Upper lobe of right lung (tissue), 1 donor: ENCODE data around the gene CACNB4. TPM values are rescaled to one million over a fixed set of nuclear protein-coding genes. Genes with fewer than 3 reads are reported as not detected.
"Not testable (repeated sequence)": the region's sequence is repeated elsewhere in the genome, so short reads cannot be mapped to it uniquely, and the experiment has no call there.

Experiments used
- ATAC-seq: fragments of 200-7000 bp; cut with Tn5 transposase; one replicate; pipeline ENCODE4 v1.9.1; 2020; ENCODE audit warnings: mild to moderate bottlenecking, moderate library complexity
- DNase-seq: peaks from one replicate; pipeline ENCODE4 v3.0.0-alpha.2; 2020
- H3K27ac ChIP-seq: fragments of 200-600 bp; one replicate; pipeline ENCODE4 v1.8.0; 2022
- H3K27me3 ChIP-seq: fragments of 200-600 bp; one replicate; pipeline ENCODE4 v1.8.0; 2022; ENCODE audit warnings: mild to moderate bottlenecking
- H3K36me3 ChIP-seq: fragments of 200-600 bp; one replicate; pipeline ENCODE4 v1.8.0; 2022
- H3K4me1 ChIP-seq: fragments of 200-600 bp; one replicate; pipeline ENCODE4 v1.8.0; 2022
- H3K4me3 ChIP-seq: fragments of 200-600 bp; one replicate; pipeline ENCODE4 v1.8.0; 2022; ENCODE audit warnings: mild to moderate bottlenecking
- H3K9me3 ChIP-seq: fragments of 200-600 bp; one replicate; pipeline ENCODE4 v1.8.0; 2022
- intact Hi-C: fragments of 100-400 bp; cut with DNase I; formaldehyde crosslinking; loops from one replicate; pipeline ENCODE4 v1.11.0; 2022
- total RNA-seq: library from RNA; stranded (reverse); fragmentation: NEBNext Ultra II Directional; extraction: Animal tissue kit (Norgen Biotek cat#: 25700); gene quantifications from one replicate; pipeline ENCODE4 v1.2.1, GENCODE V29; 2021
- TF ChIP-seq, protein P1 (sequence below): fragments of 200-600 bp; IDR thresholded peaks from one replicate; pipeline ENCODE4 v1.8.0; 2022; ENCODE audit warnings: antibody characterized with exemption
- donor health status: DM: no; HTN: yes; CAD: no; lungs with severe emphysema.

CACNB4 gene
- total RNA-seq, 1 donor from 2014 or later, result 15.3 TPM

- ATAC-seq (no peak), DNase-seq (no peak)
- H3K27me3 ChIP-seq, result no peaks in the 10 kb centered on the region
- H3K9me3 ChIP-seq, result no peaks in the 10 kb centered on the region
- peaks cover 4% of the 10 kb centered on the region for H3K4me1 ChIP-seq
- no peak overlapping the region for H3K27ac ChIP-seq
- no peak overlapping the region for H3K4me3 ChIP-seq
- intact Hi-C loops, result no loop called here
- TF ChIP-seq, protein P1, sequence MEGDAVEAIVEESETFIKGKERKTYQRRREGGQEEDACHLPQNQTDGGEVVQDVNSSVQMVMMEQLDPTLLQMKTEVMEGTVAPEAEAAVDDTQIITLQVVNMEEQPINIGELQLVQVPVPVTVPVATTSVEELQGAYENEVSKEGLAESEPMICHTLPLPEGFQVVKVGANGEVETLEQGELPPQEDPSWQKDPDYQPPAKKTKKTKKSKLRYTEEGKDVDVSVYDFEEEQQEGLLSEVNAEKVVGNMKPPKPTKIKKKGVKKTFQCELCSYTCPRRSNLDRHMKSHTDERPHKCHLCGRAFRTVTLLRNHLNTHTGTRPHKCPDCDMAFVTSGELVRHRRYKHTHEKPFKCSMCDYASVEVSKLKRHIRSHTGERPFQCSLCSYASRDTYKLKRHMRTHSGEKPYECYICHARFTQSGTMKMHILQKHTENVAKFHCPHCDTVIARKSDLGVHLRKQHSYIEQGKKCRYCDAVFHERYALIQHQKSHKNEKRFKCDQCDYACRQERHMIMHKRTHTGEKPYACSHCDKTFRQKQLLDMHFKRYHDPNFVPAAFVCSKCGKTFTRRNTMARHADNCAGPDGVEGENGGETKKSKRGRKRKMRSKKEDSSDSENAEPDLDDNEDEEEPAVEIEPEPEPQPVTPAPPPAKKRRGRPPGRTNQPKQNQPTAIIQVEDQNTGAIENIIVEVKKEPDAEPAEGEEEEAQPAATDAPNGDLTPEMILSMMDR, result no peak
- H3K36me3 ChIP-seq, result no peaks in the 10 kb centered on the region
Observed at GRCh38 chr2:151995161-151995557, 103.7 kb downstream of the CACNB4 start.

GRCh38 chr2:151994178-151994577 lies 104.7 kb downstream of the CACNB4 start:
- ATAC-seq, DNase-seq, H3K4me1 ChIP-seq, intact Hi-C loops, H3K27ac ChIP-seq, H3K27me3 ChIP-seq, H3K36me3 ChIP-seq, H3K4me3 ChIP-seq, H3K9me3 ChIP-seq: not testable (repeated sequence)

DNA sequence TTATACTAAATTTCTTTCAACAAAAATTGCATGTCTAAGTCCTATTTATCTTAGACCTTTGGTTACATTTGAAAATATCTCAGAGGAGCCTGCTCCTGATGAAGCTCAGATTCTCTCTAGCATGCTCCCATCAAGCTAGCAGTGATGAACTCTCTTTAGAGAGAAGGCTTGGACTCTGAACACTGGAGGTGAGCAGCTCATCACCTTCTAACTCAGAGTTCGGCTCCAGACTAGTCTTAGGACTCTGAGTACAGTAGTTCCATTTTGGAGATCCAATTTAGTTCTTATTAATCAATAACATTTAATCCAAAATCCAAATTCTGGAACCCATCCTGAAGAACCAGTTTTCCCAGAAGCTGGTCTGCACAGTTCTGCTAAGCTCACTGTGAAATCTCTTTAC lies 107.8 kb downstream of the CACNB4 start:
- Histone ChIP-seq H3K4me1 (peaks cover 4% of the 10 kb centered on the region), H3K9me3 (no peaks in the 10 kb centered on the region), H3K27ac (no peak overlapping the region), H3K36me3 (no peaks in the 10 kb centered on the region), H3K4me3 (no peak overlapping the region), H3K27me3 (no peaks in the 10 kb centered on the region)
- TF ChIP-seq, protein P1, result no peak
- no peak for DNase-seq
- no peak for ATAC-seq
- intact Hi-C loops, result no loop called here

- H3K27me3 ChIP-seq, result no peaks in the 10 kb centered on the region
- no peaks in the 10 kb centered on the region for H3K9me3 ChIP-seq
- no peaks in the 10 kb centered on the region for H3K36me3 ChIP-seq
- ATAC-seq, result no peak
- TF ChIP-seq, protein P1, result no peak
- intact Hi-C loops, result no loop called here
- H3K4me3 ChIP-seq, result no peak overlapping the region
- DNase-seq, result no peak
- H3K27ac ChIP-seq, result no peak overlapping the region
- H3K4me1 ChIP-seq, result no peaks in the 10 kb centered on the region
Observed at GRCh38 chr2:151989378-151989777, 109.5 kb downstream of the CACNB4 start.

DNA sequence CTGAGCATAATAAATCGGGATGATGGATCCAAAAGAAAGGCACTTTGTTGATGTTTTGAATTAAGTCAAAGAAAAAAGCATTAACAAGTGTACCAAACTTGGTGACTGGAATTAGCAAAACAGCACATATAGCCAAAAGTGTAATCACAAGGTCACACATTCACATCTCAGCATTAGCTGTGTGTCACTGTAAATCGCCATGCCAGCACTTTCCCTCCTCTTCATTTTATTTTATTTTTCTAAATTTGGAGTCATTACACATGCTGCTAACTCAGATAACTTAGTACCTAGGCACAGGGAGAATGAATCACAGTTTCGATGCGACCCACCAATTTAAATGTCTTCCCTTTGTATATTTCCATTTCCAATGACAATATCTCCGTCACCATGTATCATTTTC lies 111.4 kb downstream of the CACNB4 start:
- Histone ChIP-seq H3K27me3 (no peaks in the 10 kb centered on the region), H3K4me3 (no peak overlapping the region), H3K9me3 (no peaks in the 10 kb centered on the region), H3K4me1 (no peaks in the 10 kb centered on the region), H3K36me3 (no peaks in the 10 kb centered on the region), H3K27ac (no peak overlapping the region)
- intact Hi-C loops, result no loop called here
- no peak for DNase-seq
- ATAC-seq, result no peak
- TF ChIP-seq, protein P1, result no peak

DNA sequence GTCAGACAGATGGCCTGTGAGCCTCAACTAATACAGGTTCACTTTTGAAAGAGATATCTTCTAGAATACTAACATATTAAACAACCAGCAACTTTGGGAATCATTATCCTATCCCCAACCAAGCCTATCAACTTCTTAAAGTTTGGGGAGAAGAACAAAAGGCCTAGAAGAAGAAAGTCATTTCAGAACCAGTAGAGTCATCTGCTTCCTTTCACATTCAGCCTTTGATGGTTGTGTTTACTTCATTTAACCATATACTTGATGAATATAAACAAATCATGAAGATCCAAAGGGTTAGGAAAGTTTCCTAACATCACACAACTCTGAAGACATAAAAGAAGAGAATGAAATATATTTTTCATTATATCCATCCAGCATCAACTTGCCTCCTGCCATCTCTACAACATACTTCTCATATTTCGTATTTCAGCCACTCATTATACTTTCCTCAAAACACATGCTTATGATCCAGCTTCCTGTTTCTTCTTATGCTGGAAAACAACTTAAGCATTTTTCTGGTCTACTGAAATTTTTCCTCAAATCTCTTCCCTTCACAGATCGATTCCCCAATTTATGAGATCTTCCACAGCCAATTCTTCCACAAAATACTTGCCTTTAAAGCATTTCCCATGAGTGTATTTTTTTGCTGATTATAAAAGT lies 114.3 kb downstream of the CACNB4 start:
- TF ChIP-seq, protein P1, result no peak
- DNase-seq (no peak), ATAC-seq (no peak)
- intact Hi-C loops, result no loop called here
- H3K4me3 ChIP-seq, result no peak overlapping the region
- H3K9me3 ChIP-seq, result no peaks in the 10 kb centered on the region
- H3K27ac ChIP-seq, result no peak overlapping the region
- H3K36me3 ChIP-seq, result no peaks in the 10 kb centered on the region
- H3K4me1 ChIP-seq, result no peaks in the 10 kb centered on the region
- H3K27me3 ChIP-seq, result no peaks in the 10 kb centered on the region
